Middle frontal gyrus (tissue), 1 donor: ENCODE measurements around the gene TMEM240.
"Not testable (repeated sequence)": the region's sequence is repeated elsewhere in the genome, so short reads cannot be mapped to it uniquely, and the experiment has no call there.

Experiments used
- DNase-seq: peaks from one replicate; pipeline ENCODE4 v3.0.0-alpha.2; 2015; ENCODE audit warnings: low spot score; ENCODE audit errors: extremely low spot score

TMEM240 gene

GRCh38 chr1:1495461-1495975 is 44.9 kb downstream of the TMEM240 start:
- not testable (repeated sequence) for DNase-seq

GRCh38 chr1:1494311-1494710 is 46.1 kb downstream of the TMEM240 start:
- DNase-seq, result not testable (repeated sequence)

GRCh38 chr1:1491601-1492000 is 48.8 kb downstream of the TMEM240 start:
- DNase-seq, result no peak

- no peak for DNase-seq
Observed at GRCh38 chr1:1490633-1491230, 49.7 kb downstream of the TMEM240 start.

- no peak for DNase-seq
Observed at GRCh38 chr1:1489861-1490260, 50.6 kb downstream of the TMEM240 start.

- DNase-seq, result no peak
Observed at GRCh38 chr1:1489231-1489630, 51.2 kb downstream of the TMEM240 start.

- no peak for DNase-seq
Observed at GRCh38 chr1:1487701-1488100, 52.7 kb downstream of the TMEM240 start.

- DNase-seq, result not testable (repeated sequence)
Observed at GRCh38 chr1:1485755-1486317, 54.6 kb downstream of the TMEM240 start.

- DNase-seq, result not testable (repeated sequence)
Observed at GRCh38 chr1:1484976-1485750, 55.3 kb downstream of the TMEM240 start.
